GM21825 (cell line): Measurements from ENCODE around the gene STK33.

Experiments used
- ATAC-seq: cut with Tn5 transposase; IDR thresholded peaks from one replicate; pipeline ENCODE4 v1.9.1; 2021; ENCODE audit warnings: mild to moderate bottlenecking, moderate library complexity; ENCODE audit not compliant: unreplicated experiment

The STK33 gene

GRCh38 chr11:8459711-8460399 lies 134.2 kb downstream of the STK33 start:
- no peak for ATAC-seq

GRCh38 chr11:8442301-8442700 lies 151.7 kb downstream of the STK33 start:
- ATAC-seq, result no peak

DNA sequence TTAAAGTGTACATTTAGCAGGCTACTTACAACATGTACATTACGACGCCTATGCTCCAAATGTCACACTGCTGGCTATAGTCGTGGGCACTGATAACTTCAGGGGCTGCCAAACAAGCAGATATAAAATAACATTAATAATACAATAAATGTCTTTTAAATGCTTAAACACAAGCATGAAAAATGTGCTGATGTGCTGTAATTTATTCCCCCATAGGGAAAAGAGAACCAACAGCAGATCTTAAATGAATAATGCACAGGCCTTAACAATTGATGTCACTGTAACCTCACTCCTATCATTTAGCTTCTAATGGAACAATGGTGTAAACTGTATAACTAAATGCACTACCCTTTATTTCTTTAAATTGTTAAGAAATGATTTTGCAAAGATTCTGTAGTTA lies 153.4 kb downstream of the STK33 start:
- ATAC-seq, result no peak

DNA sequence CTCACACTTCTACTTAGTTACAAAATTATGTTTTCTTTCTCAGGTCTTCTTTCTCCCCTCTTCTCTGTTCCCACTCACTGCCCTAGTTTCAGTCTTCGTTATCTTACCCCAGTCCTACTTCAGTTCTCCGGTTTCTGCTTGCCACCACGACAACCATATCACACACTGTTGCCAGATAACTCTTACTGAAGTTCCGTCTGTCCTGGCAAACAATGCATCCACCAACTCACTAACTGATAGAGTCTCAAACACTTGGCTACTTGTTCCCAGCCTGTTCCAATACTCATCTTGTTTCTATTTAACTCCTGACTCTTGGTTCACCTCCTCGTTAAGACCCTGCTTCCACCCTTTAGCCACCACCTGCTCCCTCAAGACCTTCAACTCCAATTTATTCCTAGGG lies 164.5 kb downstream of the STK33 start:
- no peak for ATAC-seq

- ATAC-seq, result no peak
Measured at GRCh38 chr11:8426076-8426475, 168.0 kb downstream of the STK33 start.

DNA sequence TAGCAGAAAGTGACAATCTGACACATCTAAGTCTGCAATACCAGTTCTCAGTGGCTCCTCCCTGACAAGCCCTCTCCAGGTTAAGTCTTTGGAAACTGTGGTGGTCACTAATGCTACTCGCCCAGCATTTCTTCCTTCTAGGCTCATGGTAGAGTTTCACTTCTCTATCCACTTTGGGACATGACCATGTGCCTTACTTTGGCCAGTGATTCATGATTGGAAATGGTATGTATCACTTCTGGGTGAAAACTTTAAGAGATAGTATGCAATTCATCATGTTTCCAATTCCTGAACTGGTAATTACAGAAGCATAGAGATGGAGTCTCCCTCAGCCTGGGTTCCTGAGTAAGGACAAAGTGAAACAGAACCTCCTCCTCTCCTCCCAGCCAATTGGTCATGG lies 178.8 kb downstream of the STK33 start:
- no peak for ATAC-seq

- ATAC-seq, result no peak
Measured at GRCh38 chr11:8408151-8408941, 185.7 kb downstream of the STK33 start.

DNA sequence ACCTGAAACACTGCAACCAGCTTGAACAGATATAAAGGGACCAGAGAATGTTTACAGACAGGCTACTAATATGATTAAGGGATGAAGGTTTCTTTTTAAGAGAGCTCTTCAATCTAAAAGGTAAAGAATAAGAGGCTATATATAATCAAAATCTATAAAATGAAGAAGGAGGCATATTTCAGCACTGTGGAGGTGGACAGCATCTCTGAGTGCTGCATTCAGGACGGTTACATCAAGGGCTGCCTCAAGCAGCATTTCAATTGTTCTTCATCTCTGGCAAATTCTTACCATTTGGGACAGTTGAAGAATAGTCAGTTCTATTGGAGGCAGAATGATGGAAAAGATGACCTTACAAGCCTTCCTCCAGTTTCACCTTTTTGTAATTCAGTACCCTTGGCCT lies 190.7 kb downstream of the STK33 start:
- ATAC-seq, result no peak

- ATAC-seq, result no peak
Measured at GRCh38 chr11:8392886-8393285, 201.1 kb downstream of the STK33 start.

DNA sequence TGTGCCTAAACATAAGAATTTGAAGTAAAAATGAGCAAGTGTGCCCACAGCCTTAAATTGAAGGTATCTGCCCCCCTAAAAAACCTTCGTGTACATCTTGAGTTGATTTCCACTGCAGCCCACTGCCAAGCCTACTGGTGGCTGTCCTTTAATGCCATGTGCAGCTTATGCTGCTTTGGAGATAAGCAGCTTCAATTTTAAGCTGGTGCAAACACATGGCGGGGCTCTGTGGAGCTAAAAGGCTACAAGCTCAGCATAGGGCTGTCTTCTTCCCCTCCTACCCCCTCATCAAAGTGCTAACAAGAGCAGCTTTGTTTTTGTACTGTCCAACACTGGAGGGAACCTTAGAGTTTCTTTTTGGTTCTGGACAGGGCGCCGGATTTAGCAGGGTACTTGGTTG lies 201.9 kb downstream of the STK33 start:
- ATAC-seq, result no peak

DNA sequence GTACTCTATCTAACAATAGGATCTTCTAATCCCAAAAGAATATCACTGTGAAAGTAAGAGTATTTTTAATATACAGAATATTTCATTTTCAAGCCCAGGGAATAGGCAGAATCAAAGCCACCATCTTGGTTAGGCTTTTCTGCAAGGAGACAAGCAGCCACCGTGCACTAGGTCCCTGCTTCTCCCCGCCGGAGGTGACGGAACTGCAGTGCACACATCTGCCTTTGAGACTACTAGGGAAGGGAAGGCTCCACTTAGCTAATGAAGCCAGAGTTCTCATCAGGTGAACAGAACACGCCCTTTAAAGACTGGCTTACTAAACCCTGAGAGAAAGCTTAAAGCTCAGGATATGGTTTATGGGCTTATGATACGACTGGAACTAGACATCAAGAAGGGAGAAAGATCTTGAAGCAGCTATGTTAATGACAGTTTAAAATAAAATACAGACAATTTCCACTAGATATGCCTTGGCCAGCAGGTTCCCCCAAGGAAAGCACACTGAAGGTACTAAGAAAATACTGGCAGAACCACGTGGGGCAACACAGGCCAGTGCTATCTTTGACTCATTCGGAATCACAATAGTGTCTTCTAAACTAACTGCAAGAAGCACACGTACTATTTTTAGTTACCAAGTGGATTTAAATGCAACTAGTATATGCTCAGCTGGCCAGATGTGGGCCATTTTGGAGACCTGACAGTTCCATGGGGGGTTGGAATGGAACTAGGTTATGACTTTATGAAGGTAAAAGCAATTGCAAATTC lies 203.0 kb downstream of the STK33 start:
- no peak for ATAC-seq

DNA sequence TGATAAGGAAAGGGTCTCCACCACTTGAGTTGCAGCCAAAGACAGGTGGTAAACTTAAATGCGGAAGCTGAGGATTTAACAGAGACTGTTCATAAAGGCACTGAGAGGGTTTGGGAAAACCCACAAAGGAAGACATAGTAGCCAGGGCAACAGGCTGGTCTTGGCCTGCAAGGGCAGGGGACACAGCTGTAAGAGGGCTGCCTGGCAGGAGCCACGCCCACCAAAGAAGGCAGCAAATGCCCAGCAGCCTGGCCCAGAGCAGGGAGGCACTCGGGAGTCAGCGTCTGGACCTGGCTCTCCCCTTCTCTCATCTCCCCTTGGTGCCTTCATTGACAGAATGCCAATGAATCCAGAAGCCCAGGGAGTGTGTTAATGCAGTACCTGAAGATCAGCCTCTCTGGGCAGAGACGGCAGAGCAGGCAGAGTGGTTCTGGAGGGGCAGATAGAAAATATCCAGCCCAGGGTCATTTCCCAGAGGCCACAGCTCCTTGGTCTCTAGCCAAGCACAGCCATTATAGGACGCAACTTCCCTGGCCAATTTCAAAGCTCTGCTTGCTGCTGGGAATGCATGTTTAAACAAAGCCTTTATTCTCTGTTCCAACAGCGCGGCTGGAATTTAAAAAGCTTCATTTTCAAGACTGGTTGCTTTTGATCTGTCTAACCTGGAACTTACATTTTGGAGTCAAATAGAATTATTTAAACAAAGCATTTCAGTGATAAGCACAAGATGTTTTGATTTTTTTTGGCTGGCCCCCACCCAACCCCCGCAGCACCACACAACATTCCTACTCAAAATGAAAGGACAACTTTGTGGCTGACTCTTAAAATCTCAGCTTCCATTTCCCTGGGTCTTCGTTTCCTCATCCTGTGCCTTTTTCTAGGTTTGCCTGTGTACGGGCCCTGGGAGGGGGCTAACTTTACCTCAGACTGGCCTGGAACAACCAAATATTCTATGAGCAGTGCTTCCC lies 204.7 kb downstream of the STK33 start:
- ATAC-seq, result no peak

DNA sequence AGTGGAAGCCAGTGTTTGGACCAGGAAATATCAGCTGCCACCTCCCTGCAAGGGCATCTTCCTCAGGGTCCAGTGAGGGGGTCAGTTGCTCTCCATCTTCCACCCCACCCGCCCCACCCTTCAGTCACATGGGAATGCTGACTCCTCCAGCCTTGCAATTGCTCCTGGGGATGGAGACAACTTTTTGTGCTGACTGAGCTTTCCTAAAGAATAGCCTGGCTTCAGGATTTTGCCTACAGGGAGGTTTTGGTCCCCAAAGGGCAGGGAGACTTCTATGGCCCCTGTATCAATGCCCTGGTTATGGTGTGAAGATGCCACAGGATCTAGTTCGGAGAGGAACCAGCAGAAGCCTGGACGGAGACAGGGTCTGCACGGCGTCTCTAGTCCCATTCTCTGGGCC lies 206.3 kb downstream of the STK33 start:
- no peak for ATAC-seq

DNA sequence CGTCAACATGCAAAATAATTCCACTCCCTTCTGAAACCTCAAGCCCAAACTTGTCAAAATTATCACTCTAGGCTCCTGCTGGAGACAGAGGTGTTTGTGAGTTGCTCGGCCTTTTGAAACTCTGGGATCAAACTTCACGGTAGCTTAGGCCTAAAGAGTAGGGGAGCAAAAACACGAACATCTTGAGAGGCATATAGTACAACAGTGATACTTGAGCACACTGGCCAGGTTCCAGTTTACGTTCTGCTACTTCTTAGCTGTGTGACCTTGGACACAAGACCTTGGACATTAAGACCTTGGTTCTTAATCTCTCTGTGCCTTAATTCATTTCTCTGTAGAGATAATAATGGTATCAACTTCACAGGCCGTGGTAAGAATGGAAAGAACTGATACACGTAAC lies 206.9 kb downstream of the STK33 start:
- ATAC-seq, result no peak

- no peak for ATAC-seq
Measured at GRCh38 chr11:8386134-8386864, 207.7 kb downstream of the STK33 start.

DNA sequence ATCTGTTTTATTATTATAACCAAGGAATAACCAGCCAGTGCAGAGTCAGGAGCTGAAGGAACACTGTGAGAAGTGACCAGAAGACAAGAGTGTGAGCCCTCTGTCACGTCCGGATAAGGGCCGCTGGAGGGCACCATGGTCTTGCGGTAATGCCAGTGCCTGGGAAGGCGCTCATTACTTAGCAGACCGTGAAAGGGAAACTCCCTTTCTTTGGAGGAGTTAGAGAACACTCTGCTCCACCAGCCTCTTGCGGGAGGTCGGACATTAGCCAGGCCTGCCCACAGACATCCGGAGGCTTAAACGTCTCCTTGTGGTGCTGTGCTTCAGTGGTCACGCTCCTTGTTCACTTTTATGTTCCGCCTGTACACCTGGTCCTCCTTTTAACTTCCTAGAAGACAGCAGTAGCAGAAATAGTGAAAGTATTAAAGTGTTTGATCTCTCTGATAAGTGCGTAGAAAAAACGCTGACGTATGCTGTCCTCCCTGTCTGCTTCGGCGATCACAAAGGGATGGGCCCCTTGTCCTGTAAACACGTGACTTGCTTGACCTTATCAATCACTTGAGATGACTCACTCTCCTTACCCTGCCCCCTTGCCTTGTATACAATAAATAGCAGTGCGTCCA lies 209.7 kb downstream of the STK33 start:
- no peak for ATAC-seq

GRCh38 chr11:8383627-8384026 lies 210.4 kb downstream of the STK33 start:
- ATAC-seq, result no peak

DNA sequence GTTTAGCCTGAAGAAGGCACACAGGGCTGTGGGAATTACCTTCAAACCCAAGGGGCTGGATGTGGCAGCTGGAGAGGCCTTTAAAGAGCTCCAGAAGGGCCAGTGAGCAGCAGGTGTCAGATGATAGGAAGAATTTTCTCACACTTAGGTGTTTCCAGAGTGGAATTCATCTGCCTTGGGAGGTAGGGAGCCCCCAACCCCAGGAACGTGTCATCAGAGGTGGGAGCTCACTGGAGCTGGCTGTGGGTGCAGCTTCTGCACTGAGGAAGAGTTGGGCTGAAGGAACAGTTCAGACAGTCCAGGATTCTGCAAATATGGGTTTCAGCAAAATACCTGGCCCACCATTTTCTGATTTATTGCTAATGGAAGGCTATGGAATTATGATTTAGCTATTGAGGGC lies 210.8 kb downstream of the STK33 start:
- no peak for ATAC-seq

DNA sequence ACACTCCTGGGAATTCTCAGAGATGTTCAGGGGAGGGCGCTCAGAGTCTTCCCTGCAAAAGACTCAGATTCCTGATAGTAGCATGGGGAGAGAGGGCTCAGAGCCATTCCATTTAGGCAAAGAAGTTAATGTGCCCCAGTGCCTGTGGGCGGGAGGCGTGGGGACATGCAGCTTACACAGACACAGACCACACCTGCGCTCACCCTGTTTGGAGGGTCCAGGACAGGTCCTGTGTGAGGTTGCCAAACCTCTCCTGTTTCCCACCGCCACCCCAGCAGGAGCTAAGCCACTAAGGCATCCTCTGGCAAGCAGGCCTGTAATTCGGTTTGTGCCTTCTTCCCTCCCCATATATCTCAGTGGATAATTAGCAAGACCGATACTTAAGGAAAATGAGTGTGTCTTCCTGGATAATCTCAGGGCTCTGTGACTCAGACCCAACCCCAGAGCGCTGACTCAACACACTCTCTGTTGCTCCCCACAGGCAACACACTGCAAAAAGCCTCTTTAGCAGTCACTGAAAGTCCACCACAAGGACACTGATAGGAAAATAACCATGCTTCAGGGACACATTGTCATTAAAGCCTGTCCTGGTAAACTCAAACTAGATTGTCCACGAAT lies 211.5 kb downstream of the STK33 start:
- ATAC-seq, result no peak
